HG03432 (cell line): ENCODE results near the gene KIF18B.

ENCODE experiments used
- ATAC-seq: cut with Tn5 transposase; IDR thresholded peaks from one replicate; pipeline ENCODE4 v1.9.1; 2021; ENCODE audit warnings: mild to moderate bottlenecking, moderate library complexity; ENCODE audit not compliant: unreplicated experiment

Gene KIF18B

DNA sequence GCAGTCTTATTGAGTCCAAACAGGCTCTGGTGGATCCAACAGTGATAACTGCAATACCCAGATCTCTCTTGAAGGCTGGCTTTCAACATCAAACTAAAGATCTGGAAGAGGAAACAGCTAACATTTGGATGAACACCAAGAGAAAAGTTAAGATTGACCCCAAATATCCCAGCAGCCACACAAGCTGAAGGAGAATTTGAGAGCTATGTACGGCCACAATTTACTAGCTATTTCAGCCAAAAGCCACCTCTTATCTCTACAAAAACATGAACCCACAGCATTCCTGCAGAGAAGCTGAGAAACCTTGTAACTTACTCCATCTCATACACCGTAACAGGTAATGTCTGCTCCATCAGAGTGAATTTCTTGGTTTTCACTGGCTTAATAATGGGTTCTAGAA is 62.6 kb downstream of the KIF18B start:
- no peak for ATAC-seq

DNA sequence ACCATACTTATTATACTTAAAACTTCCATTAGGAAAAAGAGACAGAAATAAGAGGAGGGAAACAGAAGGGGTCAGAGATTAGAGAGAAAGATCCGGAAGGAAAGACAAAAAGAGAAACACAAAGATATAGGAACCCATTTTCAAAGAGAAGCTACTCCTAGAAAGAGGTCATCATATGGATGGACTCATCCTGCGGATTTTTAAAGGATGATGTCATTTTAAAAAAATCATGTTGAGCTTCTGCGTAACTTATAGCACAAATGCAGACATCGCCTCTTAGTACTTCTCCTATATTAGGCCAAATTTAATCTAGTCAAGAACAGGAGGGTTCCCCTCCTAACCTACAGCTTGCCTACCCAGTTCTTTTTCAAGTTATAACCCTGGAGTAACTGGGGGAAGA is 66.4 kb downstream of the KIF18B start:
- ATAC-seq, result no peak

DNA sequence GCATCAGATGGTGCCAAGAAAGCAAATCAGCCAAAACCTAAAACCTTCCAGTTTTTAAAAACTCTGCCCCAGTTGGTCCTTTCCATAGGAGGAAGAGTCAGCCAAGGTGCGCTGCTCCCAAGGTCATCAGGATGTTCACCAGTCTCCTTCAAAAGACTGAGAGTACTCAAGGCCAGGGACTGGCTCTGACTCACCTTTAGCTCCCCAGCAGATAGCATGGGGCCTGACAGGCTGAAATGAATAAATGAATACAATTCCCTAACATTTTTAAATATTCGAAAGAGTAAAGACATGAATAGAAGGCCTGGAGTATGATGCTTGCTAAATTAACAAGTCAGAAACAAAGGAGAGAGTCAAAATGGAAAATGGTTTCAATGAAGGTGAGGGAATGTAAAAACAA is 67.5 kb downstream of the KIF18B start:
- ATAC-seq, result no peak

DNA sequence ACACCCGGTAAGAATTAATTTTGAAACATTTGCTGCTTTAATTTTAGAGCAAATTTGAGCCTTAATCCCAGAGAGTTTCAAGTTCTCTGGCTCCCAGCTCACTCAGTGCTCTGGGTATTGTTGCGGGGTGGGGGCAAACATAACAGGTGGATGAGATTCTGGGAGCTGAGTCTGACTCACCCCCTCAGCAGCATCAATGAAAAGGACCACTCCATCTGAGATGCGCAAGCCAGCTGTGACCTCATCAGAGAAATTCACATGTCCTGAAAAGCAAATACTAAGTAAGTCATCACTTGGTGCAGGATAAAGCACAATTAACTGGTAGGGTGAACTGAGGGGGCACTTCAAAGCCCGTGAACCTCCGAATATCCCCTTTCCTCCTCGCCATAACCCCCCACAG is 68.2 kb downstream of the KIF18B start:
- ATAC-seq, result no peak

DNA sequence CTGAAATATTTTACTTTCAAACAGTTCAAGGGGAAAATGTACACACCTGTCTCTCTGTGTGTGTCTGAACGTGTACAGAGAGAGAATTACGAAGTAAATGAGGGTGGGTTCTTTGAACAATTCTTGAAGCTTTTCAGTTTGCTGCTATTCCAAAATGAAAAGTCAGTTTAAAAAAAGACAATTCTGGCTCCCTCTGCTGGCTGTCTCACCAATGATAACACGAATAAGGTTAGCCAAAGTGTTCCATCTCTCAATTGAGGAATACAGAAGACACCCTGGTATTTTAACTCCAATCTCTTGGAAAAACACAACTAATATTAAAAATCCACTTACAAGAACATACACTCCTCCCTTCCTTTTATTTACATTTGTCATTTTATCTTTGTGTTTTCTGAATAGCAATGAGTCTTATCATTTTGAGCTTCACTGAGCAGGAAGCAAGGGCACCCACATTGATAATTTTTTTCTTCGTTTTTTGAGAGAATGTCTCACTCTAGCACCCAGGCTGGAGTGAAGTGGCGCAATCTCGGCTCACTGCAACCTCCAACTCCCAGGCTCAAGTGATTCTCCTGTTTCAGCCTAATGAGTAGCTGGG is 68.8 kb downstream of the KIF18B start:
- ATAC-seq, result no peak

DNA sequence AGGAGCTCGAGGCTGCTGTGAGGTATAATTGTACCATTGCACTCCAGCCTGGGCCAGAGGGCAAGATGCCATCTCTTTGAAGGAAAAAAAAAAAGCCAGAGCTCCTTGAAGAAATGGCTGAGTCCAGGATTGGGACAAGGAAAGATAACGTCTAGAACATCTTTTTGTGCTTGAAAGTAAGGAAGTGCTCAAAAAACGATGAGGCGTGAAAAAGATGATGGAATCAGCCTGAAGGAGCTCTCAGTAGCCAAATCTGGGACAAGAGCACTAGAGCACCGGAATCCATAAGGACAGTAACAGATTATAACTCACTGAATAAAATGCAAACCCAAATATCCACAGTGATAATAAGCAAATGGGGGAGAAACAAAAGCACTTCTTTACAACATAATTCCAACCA is 70.5 kb downstream of the KIF18B start:
- ATAC-seq, result no peak

DNA sequence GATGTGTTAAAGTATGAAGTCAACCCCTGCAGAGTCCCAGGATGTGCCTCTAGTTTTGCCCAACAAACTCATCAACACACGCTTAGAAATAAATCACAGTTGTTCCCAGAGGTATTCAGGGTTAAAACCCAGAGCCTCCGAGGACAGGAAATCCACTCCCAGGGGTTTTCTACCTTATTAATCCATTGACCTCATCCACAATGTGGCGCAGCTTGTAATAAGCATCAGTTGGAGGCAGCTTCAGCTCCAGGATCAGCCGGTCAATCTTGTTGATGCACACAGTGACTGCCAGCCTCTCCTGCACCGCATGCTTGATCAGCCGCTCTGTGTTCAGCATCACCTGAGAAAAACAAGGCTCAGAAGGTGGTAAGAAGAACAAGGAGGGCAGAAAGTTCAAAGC is 71.8 kb downstream of the KIF18B start:
- no peak for ATAC-seq
